ENCODE data around the gene PSMB2. TPM values are rescaled to one million over a fixed set of nuclear protein-coding genes. Genes with fewer than 3 reads are reported as not detected.

PSMB2 gene
- total and polyA plus RNA-seq, 2 of the 8 experiments (the other 6 are each of a cell fraction or from before 2014, with no cell fraction given), result 91.4 to 101 TPM

GRCh38 chr1:35656148-35656862 is 15.0 kb upstream of the PSMB2 start (continued):
- TF ChIP-seq E2F6 (IDR thresholded peaks at IDR 0.05) (no peak), ATF3 (IDR thresholded peaks at IDR 0.05; ENCODE audit: insufficient read depth, low read depth, low read length) (no peak), EP300 (IDR thresholded peaks at IDR 0.05; ENCODE audit: borderline replicate concordance in 1 of 2, low read depth in 2 of 2, low read length in 2 of 2) (no peak), EGR1 (IDR thresholded peaks at IDR 0.05; ENCODE audit: borderline replicate concordance, low read depth, low read length) (no peak), SP4 (IDR thresholded peaks at IDR 0.05; ENCODE audit: low read length) (no peak), FOSL1 (IDR thresholded peaks at IDR 0.05; ENCODE audit: insufficient read depth, low read depth, low read length) (no peak), BACH1 (IDR thresholded peaks at IDR 0.05; ENCODE audit: low read length) (no peak)

Measured in H1 (cell line).